ENCODE results near the gene DEDD.

- TF ChIP-seq CTCF (conservative IDR thresholded peaks at IDR 0.05; ENCODE audit: low read depth, low read length): no peak
- TF ChIP-seq EZH2phosphoT487 (IDR thresholded peaks at IDR 0.05; ENCODE audit: borderline replicate concordance, low read length): no peak
Measured at GRCh38 chr1:161106431-161106830, 26.0 kb downstream of the DEDD start.

Measured in PC-3 (cell line).